HCT116 (cell line): ENCODE measurements around the gene SCP2. TPM values are rescaled to one million over a fixed set of nuclear protein-coding genes. Genes with fewer than 3 reads are reported as not detected.

Experiments used
- ATAC-seq: fragments of 200-7000 bp; cut with Tn5 transposase; 2 replicates; pipeline ENCODE4 v1.9.1; 2020; ENCODE audit warnings: mild to moderate bottlenecking, moderate library complexity
- BruUV-seq: library from RNA; stranded (reverse); fragments of 400-500 nt; replicated peaks from 2 replicates; lab custom pipeline; 2021; lab: Mats Ljungman, UMichigan
- CTCF ChIA-PET: fragments of 300-600 bp; sonication (Branson Sonifier 250); formaldehyde crosslinking; loops from one replicate; lab custom pipeline; 2021; ENCODE audit warnings: antibody characterized with exemption; lab: Charles Lee
- POLR2A ChIA-PET: fragments of 300-600, 350-600 bp; sonication (Branson Sonifier 250); formaldehyde crosslinking; loops from one replicate; lab custom pipeline; 2021; ENCODE audit warnings: antibody characterized with exemption; lab: Charles Lee
- RAD21 ChIA-PET, 2 experiments: fragments of 300-600 bp; sonication (Branson Sonifier 250); formaldehyde crosslinking; loops; one replicate each; lab custom pipeline; 2023; ENCODE audit warnings: low total read pairs in 2 of 2; ENCODE audit not compliant: uncharacterized antibody in 2 of 2, unreplicated experiment in 2 of 2, low non-redundant PET in 1 of 2; lab: Charles Lee
- DNase-seq: peaks from one replicate; pipeline ENCODE4 v3.0.0-alpha.2; 2010; ENCODE audit warnings: low read depth, low spot score
- H2AFZ ChIP-seq: fragments of 200-600 bp; shearing (Covaris generic), sonication (generic); 2 replicates; pipeline ENCODE4 v1.6.1; 2017; ENCODE audit warnings: low read depth, mixed run types, mixed read lengths, antibody characterized with exemption, low read length; ENCODE audit not compliant: poor library complexity, severe bottlenecking
- H3K27ac ChIP-seq: 2 replicates; pipeline ENCODE4 v1.5.1; 2012; ENCODE audit warnings: low read depth, low read length
- H3K27me3 ChIP-seq: fragments of 200-600 bp; sonication (generic); 2 replicates; pipeline ENCODE4 v1.6.1; 2016; ENCODE audit warnings: mixed run types, low read length, mixed read lengths; ENCODE audit not compliant: insufficient read depth
- H3K36me3 ChIP-seq, 2 experiments: fragments of 200-500 bp in 1 of 2; fragments of 200-600 bp in 1 of 2; sonication (Bioruptor generic) in 1 of 2; sonication (generic) in 1 of 2; 2 replicates each; pipeline versions ENCODE4 v1.5.1 to v1.6.1; 2014 to 2016; ENCODE audit warnings: low read length in 2 of 2, inconsistent platforms in 1 of 2, mixed read lengths in 1 of 2, mixed run types in 1 of 2; ENCODE audit not compliant: insufficient read depth in 2 of 2, control insufficient read depth in 1 of 2
- H3K4me1 ChIP-seq, 2 experiments: fragments of 200-600 bp in 1 of 2; sonication (generic) in 1 of 2; 2 replicates each; pipeline versions ENCODE4 v1.5.1 to v1.6.1; 2012 to 2017; ENCODE audit warnings: low read length in 2 of 2, inconsistent platforms in 1 of 2, mild to moderate bottlenecking in 1 of 2, mixed read lengths in 1 of 2, mixed run types in 1 of 2, moderate library complexity in 1 of 2; ENCODE audit not compliant: insufficient read depth in 2 of 2, control insufficient read depth in 1 of 2
- H3K4me2 ChIP-seq: fragments of 200-600 bp; sonication (generic); 2 replicates; pipeline ENCODE4 v1.6.1; 2017; ENCODE audit warnings: mixed run types, low read length, mixed read lengths
- H3K4me3 ChIP-seq, 2 experiments: fragments of 200-600 bp in 1 of 2; sonication (generic) in 1 of 2; replicated peaks in 1 of 2; 2 replicates each; pipeline ENCODE4 v1.5.1; 2011 to 2016; ENCODE audit warnings: low read length in 2 of 2, control low read depth in 1 of 2, low read depth in 1 of 2, mild to moderate bottlenecking in 1 of 2, mixed read lengths in 1 of 2, mixed run types in 1 of 2
- H3K79me2 ChIP-seq: fragments of 200-600 bp; sonication (generic); 2 replicates; pipeline ENCODE4 v1.6.1; 2017; ENCODE audit warnings: mild to moderate bottlenecking, mixed run types, low read length, moderate library complexity, mixed read lengths; ENCODE audit not compliant: insufficient read depth
- H3K9ac ChIP-seq: fragments of 200-600 bp; sonication (generic); 2 replicates; pipeline ENCODE4 v1.6.1; 2016; ENCODE audit warnings: low read length, mixed read lengths
- H3K9me2 ChIP-seq: fragments of 200-600 bp; sonication (generic), shearing (Covaris generic); 2 replicates; pipeline ENCODE4 v1.6.1; 2017; ENCODE audit warnings: mixed run types, mild to moderate bottlenecking, moderate library complexity; ENCODE audit not compliant: insufficient read depth
- H3K9me3 ChIP-seq, 2 experiments: fragments of 200-500 bp in 1 of 2; fragments of 200-600 bp in 1 of 2; sonication (Bioruptor generic) in 1 of 2; sonication (generic) in 1 of 2; 2 replicates each; pipeline ENCODE4 v1.6.1; 2014 to 2017; ENCODE audit warnings: low read length in 2 of 2, mixed read lengths in 2 of 2, inconsistent platforms in 1 of 2, low read depth in 1 of 2, mild to moderate bottlenecking in 1 of 2, mixed run types in 1 of 2, moderate library complexity in 1 of 2; ENCODE audit not compliant: control insufficient read depth in 1 of 2, insufficient read depth in 1 of 2
- H4K20me1 ChIP-seq: fragments of 200-600 bp; sonication (generic), shearing (Covaris generic); 2 replicates; pipeline ENCODE4 v1.6.1; 2017; ENCODE audit warnings: mixed run types, mild to moderate bottlenecking, moderate library complexity; ENCODE audit not compliant: insufficient read depth
- ATF3 ChIP-seq: IDR thresholded peaks from 2 replicates; pipeline ENCODE4 v1.6.1; 2012
- CBX3 ChIP-seq: IDR thresholded peaks from 2 replicates; pipeline ENCODE4 v1.6.1; 2012; ENCODE audit warnings: low read depth
- CEBPB ChIP-seq: IDR thresholded peaks from 2 replicates; pipeline ENCODE4 v1.6.1; 2012; ENCODE audit warnings: low read depth
- CTCF ChIP-seq, 3 experiments: fragments of 200-600 bp in 1 of 3; sonication (generic) in 1 of 3; IDR thresholded peaks in 2 of 3; conservative IDR thresholded peaks in 1 of 3; 2 replicates each; pipeline ENCODE4 v1.5.1; 2012 to 2017; ENCODE audit warnings: low read depth in 2 of 3, low read length in 2 of 3, antibody characterized with exemption in 1 of 3, borderline replicate concordance in 1 of 3, control low read depth in 1 of 3, mild to moderate bottlenecking in 1 of 3, mixed read lengths in 1 of 3, mixed run types in 1 of 3, moderate library complexity in 1 of 3; ENCODE audit not compliant: insufficient read depth in 1 of 3
- EGR1 ChIP-seq: IDR thresholded peaks from 2 replicates; pipeline ENCODE4 v1.6.1; 2012; ENCODE audit warnings: low read depth
- ELF1 ChIP-seq: IDR thresholded peaks from 2 replicates; pipeline ENCODE4 v1.6.1; 2012; ENCODE audit warnings: low read depth, borderline replicate concordance
- EZH2phosphoT487 ChIP-seq: fragments of 200-600 bp; IDR thresholded peaks from 2 replicates; pipeline ENCODE4 v1.6.1; 2018; ENCODE audit warnings: antibody characterized with exemption, borderline replicate concordance
- JUND ChIP-seq: IDR thresholded peaks from 2 replicates; pipeline ENCODE4 v1.6.1; 2012
- POLR2A ChIP-seq: IDR thresholded peaks from 2 replicates; pipeline ENCODE4 v1.7.0; 2011; ENCODE audit warnings: borderline replicate concordance; ENCODE audit not compliant: insufficient read depth, insufficient read length; ENCODE audit errors: extremely low read depth
- RAD21 ChIP-seq: IDR thresholded peaks from 2 replicates; pipeline ENCODE4 v1.6.1; 2012; ENCODE audit warnings: low read depth, mild to moderate bottlenecking
- REST ChIP-seq: IDR thresholded peaks from 2 replicates; pipeline ENCODE4 v1.6.1; 2012; ENCODE audit warnings: low read depth
- SIN3A ChIP-seq: IDR thresholded peaks from 2 replicates; pipeline ENCODE4 v1.6.1; 2012; ENCODE audit warnings: low read depth
- SP1 ChIP-seq: IDR thresholded peaks from 2 replicates; pipeline ENCODE4 v1.6.1; 2012; ENCODE audit warnings: low read depth
- TCF7L2 ChIP-seq: IDR thresholded peaks from 2 replicates; pipeline ENCODE4 v1.7.0; 2011; ENCODE audit warnings: borderline replicate concordance, inconsistent platforms; ENCODE audit not compliant: insufficient read depth, insufficient read length; ENCODE audit errors: extremely low read depth
- YY1 ChIP-seq: IDR thresholded peaks from 2 replicates; pipeline ENCODE4 v1.6.1; 2011; ENCODE audit warnings: low read length, low read depth, moderate library complexity, mild to moderate bottlenecking; ENCODE audit not compliant: insufficient replicate concordance; ENCODE audit errors: extremely low read depth
- ZBTB33 ChIP-seq: IDR thresholded peaks from 2 replicates; pipeline ENCODE4 v1.6.1; 2011; ENCODE audit warnings: mild to moderate bottlenecking, low read length, moderate library complexity; ENCODE audit not compliant: insufficient replicate concordance; ENCODE audit errors: extremely low read depth
- ZFX ChIP-seq: fragments of 450-650 bp; IDR thresholded peaks from 2 replicates; pipeline ENCODE4 v1.6.1; 2017
- ZNF274 ChIP-seq: fragments of 200-500 bp; sonication (Bioruptor generic); IDR thresholded peaks from 2 replicates; pipeline ENCODE4 v1.6.1; 2014; ENCODE audit warnings: mild to moderate bottlenecking, low read depth, low read length, inconsistent platforms
- intact Hi-C: fragments of 100-400 bp; cut with micrococcal nuclease; formaldehyde crosslinking; loops from 2 replicates; pipeline ENCODE4 v1.10.0; 2022
- total RNA-seq: library from RNA; stranded (reverse); gene quantifications from one replicate; pipeline ENCODE4 v1.2.1, GENCODE V29; 2021; ENCODE audit not compliant: unreplicated experiment

The SCP2 gene
- total RNA-seq, 1 experiment from 2014 or later: 62.0 TPM

- ATAC-seq (no peak; the same call in 1 of the 2 replicates), DNase-seq (no peak)
- H3K4me2 ChIP-seq: peak overlapping the region; percentile 82
- H3K4me1 ChIP-seq: peaks cover 3 to 9% of the 10 kb centered on the region in 2 experiments; a peak in 3 of 4 replicates
- CTCF ChIA-PET: interaction anchor here (1.3 kb wide), 1 partner anchor 167 kb away, joined by 3 read pairs; no protein-coding TSS in a partner anchor
- POLR2A ChIA-PET: no interaction called here
- intact Hi-C loops: loop anchor here (10.0 kb wide), 1 partner anchor 169 kb away; no protein-coding TSS in a partner anchor
- H3K9me2 ChIP-seq: no peaks in the 10 kb centered on the region
- H3K27me3 ChIP-seq: no peaks in the 10 kb centered on the region
- no peaks in the 10 kb centered on the region for H3K36me3 ChIP-seq
- RAD21 ChIA-PET: no interaction called here
- no TSS peak for BruUV-seq
- H3K9ac ChIP-seq: peak overlapping the region; percentile 57
- peak overlapping the region; percentile 66 to 77 for H3K4me3 ChIP-seq
- no peak overlapping the region for H2AFZ ChIP-seq
- TF ChIP-seq TCF7L2: no peak
- no peak for TF ChIP-seq CBX3
- TF ChIP-seq CTCF (IDR thresholded peaks at IDR 0.05 in 2 of 3, conservative IDR thresholded peaks at IDR 0.05 in 1 of 3; ENCODE audit: borderline replicate concordance in 1 of 3, insufficient read depth in 1 of 3, low read depth in 2 of 3, low read length in 2 of 3): no peak
- no peak for TF ChIP-seq SP1
- no peak for TF ChIP-seq EGR1
- no peak for TF ChIP-seq EZH2phosphoT487
- no peak for TF ChIP-seq ATF3
- no peak for TF ChIP-seq CEBPB
- no peak for TF ChIP-seq ELF1
- no peak for TF ChIP-seq POLR2A
- TF ChIP-seq ZFX: no peak
- no peak for TF ChIP-seq RAD21
- TF ChIP-seq REST: no peak
- TF ChIP-seq ZNF274: no peak
- TF ChIP-seq YY1: no peak
- no peak for TF ChIP-seq ZBTB33
- TF ChIP-seq JUND: no peak; the same call in 1 of the 2 replicates
- no peak for TF ChIP-seq SIN3A
- no peaks in the 10 kb centered on the region; the same call in 1 of the 2 replicates for H3K79me2 ChIP-seq
- H3K27ac ChIP-seq: peak overlapping the region; percentile 34; the same call in 1 of the 2 replicates
- H3K9me3 ChIP-seq: no peaks in the 10 kb centered on the region
- no peaks in the 10 kb centered on the region for H4K20me1 ChIP-seq
These were observed 88.4 kb downstream of the SCP2 start for GRCh38 chr1:53015508-53015860.
